T-helper 1 cell treated with Interleukin-12 subunit alpha and Interleukin-12 subunit beta and Interleukin-4 antibody, amounts not matched to agents 30 ng/mL and 1 ng/mL, for 36 hours (primary cell): ENCODE results near the gene KDM2A. TPM values are rescaled to one million over a fixed set of nuclear protein-coding genes. Genes with fewer than 3 reads are reported as not detected.

Source experiments
- intact Hi-C: fragments of 100-400 bp; cut with micrococcal nuclease; formaldehyde crosslinking; loops from one replicate; pipeline ENCODE4 v1.15.1; 2024
- total RNA-seq: library from RNA; stranded (reverse); gene quantifications from 2 replicates; pipeline ENCODE4 v1.2.3, GENCODE V29; 2022

The KDM2A gene
- total RNA-seq, 1 donor from 2014 or later, result 149 TPM

DNA sequence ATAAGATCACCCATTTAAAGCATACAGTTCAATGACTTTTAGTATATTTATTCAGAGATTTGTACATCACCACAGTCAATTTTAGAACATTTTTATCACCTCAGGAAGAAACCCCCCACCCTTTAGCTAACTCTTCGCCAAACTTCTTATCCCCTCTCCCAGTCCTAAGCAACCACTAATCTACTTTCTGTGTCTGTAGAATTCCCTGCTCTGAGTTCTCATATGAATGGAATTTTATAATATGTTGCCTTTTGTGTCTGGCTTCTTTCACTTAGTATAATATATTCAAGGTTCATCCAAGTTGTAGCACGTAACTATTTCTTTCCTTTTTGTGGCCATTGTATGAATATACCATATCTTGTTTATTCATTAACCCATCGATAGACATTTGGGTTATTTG, 173.6 kb downstream of the KDM2A start:
- intact Hi-C loops, result no loop called here

DNA sequence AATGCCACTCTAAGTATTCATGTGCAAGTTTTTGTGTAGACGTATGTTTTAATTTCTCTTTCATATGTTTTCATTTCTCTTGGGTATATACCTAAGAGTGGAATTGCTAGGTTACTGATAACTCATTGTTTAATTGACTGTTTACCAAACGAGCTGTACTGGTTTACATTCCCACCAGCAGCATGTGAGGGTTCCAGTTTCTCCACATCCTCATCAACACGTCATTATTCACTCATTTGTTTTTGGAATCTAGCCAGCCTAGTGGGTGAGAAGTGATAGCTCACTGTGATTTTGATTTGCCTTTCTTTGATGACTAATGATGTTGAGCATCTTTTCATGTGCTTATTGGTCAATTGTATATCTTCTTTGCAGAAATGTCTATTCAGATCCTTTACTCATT, 174.0 kb downstream of the KDM2A start:
- intact Hi-C loops, result no loop called here

DNA sequence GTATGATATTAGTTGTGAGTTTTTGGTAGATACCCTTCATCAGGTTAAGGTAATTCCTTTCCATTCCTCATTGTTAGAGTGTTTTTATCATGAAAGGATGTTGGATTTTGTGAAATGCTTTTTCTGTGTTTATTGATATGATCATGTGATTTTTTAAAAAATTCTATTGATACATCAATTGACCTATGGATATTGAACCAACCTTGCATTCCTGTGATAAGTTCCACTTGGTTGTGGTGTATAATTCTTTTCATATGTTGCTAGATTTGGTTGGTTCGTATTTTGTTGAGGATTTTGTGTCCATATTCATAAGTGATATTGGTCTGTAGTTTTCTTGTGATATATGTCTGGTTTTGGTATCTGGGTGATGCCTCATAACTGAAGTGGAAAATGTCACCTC, 176.8 kb downstream of the KDM2A start:
- intact Hi-C loops, result no loop called here

DNA sequence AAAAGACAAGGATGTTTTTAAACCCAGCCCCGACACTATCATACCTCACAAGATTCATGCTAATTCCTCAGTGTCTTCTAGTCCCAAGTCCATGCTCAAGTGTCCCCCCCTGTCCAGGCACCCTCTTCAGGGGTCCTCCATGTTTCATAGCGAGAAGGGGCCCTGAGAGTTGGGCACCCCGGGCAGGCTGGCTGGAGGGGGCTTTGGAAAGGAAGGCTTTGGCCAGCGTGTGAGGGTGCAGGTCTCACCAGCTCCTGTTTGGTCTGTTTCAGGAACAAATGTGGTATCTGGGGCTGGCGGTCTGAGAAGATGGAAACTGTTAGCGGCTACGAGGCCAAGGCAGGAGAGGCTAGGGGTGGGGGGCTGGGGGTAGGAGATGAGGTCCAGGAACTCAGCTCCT, 179.7 kb downstream of the KDM2A start:
- intact Hi-C loops, result no loop called here

GRCh38 chr11:67299471-67300191, 180.6 kb downstream of the KDM2A start:
- intact Hi-C loops, result no loop called here

GRCh38 chr11:67300256-67300755, 181.2 kb downstream of the KDM2A start:
- intact Hi-C loops, result no loop called here

DNA sequence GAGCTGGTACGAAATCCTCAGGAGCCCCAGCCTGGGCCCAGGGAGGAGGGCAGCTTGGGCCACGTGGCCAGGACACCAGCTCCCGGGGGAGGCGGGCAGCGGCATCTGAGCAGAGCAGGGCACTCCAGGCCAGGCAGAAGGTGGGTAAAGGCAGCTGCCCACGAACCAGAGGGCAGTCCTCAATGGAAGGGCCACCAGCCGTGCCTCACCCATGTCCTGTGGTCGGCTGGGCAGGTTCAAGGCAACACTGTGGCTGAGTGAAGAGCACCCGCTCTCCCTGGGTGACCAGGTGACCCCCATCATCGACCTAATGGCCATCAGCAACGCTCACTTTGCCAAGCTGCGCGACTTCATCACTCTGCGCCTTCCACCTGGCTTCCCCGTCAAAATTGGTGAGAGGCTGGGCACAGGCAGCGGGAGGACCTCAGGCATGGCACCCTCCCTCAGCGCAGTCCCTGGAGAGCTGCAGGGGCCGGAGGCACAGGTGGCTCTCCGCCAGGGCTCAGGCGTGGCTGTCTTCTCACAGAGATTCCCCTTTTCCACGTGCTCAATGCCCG, 181.8 kb downstream of the KDM2A start:
- intact Hi-C loops, result no loop called here

GRCh38 chr11:67301313-67301921, 182.4 kb downstream of the KDM2A start:
- intact Hi-C loops, result no loop called here

- intact Hi-C loops, result no loop called here
These were observed 183.0 kb downstream of the KDM2A start for GRCh38 chr11:67301951-67302516.

DNA sequence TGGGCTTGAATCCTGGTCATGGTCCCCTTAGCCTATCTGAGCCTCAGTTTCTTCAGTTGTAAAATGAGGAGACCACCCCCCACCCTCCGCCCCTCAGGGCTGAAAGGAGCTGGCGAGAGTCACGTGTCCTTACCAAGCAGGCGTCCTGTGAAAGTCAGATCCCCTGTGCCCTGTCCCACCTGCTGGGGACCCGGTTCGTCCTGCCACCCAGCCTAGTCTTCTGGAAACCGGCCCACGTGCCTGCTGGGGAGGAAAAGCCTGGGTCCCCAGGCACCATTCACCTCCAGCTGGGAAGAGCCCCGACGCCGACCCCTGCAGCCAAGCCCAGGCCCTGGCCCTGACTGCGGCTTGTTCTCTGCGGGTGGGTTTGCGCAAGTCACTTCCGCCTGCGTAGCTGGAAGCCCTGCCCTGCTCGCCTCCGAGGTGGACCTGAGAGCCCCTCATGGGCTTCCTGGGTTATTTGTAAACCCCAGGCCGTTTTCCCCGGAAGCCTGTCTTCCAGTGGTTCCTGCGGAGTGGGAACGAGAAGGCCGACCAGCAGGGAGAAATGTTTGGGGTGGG, 183.6 kb downstream of the KDM2A start:
- intact Hi-C loops, result no loop called here

GRCh38 chr11:67303132-67303834, 184.2 kb downstream of the KDM2A start, which contains the start of gene SSH3:
SSH3 (plus strand) TSS chr11:67303530; CDS start chr11:67303626, 96 bp downstream.
- intact Hi-C loops, result no loop called here

DNA sequence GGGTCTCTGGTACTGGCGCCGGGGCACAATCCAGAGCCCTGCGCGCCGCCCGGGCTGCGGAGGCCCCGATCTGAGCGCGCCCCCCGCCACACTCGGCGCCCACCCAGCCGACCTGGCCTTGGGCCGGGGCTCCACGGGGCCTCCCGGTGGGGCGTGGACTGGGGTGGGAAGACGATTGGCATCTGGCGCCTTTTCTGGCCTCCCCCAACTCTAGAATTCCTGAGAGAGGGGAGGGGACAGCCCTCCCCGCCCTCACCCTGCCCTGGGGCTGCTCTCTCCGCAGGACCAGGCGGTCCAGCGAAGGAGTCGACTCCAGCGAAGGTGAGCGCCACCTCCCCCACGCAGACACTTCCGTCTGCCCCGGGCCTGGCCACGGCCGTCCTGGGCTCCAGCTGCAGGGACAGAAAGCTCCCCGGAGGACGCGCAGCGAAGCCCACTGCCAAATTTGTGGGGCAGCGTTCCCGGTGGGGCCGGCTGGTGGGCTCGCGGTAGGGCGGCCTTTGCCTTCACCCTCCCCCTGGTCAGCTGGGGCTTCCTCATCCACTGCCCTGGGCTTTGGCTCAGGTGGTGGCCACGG, 184.9 kb downstream of the KDM2A start:
- intact Hi-C loops, result no loop called here

- intact Hi-C loops, result no loop called here
These were observed 185.5 kb downstream of the KDM2A start for GRCh38 chr11:67304511-67305113.

DNA sequence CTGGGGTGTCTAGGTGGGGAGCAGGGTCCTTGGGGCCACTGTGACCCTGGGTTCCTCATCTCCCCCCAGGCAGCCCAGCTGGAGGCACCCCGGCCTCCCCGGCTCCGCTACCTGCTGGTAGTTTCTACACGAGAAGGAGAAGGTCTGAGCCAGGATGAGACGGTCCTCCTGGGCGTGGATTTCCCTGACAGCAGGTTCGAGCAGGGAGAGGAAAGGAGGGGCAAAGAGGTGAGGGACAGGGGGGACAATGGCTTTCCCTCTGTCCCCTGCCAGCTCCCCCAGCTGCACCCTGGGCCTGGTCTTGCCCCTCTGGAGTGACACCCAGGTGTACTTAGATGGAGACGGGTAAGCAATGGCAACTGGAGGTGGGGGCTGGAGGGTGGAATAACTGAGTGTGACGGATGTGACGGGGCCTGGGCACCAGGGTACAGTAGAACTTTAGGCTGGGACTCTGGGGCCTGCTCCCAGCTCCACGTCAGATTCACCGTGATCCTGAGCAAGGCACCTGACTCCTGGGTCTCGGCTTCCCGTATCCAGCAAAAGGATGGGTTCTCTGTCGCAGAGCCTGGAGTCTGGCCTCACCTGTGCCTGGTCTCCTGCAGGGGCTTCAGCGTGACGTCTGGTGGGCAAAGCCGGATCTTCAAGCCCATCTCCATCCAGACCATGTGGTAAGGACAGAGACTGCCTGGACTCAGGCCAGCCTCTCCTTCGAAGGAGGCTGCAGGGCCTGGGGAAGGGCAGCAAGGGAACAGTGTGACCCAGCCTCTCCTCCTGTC, 187.9 kb downstream of the KDM2A start:
- intact Hi-C loops, result no loop called here

DNA sequence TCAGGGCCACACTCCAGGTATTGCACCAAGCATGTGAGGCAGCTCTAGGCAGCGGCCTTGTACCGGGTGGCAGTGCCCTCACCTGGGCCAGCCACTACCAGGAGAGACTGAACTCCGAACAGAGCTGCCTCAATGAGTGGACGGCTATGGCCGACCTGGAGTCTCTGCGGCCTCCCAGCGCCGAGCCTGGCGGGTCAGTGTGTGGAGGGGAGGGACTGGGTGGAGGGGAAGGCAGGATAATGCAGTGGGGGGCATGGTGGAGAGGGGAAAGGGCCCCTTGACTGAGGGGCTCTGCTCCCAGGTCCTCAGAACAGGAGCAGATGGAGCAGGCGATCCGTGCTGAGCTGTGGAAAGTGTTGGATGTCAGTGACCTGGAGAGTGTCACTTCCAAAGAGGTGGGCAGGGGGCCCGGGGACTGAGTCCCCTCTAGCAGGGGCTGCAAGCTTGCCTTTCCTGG, 188.5 kb downstream of the KDM2A start:
- intact Hi-C loops, result no loop called here
